ENCODE measurements around the gene TMEM204. TPM values are rescaled to one million over a fixed set of nuclear protein-coding genes. Genes with fewer than 3 reads are reported as not detected.

The TMEM204 gene
- total RNA-seq, 4 donors from 2014 or later: 14.7 to 27.7 (median 22.1) TPM

DNA sequence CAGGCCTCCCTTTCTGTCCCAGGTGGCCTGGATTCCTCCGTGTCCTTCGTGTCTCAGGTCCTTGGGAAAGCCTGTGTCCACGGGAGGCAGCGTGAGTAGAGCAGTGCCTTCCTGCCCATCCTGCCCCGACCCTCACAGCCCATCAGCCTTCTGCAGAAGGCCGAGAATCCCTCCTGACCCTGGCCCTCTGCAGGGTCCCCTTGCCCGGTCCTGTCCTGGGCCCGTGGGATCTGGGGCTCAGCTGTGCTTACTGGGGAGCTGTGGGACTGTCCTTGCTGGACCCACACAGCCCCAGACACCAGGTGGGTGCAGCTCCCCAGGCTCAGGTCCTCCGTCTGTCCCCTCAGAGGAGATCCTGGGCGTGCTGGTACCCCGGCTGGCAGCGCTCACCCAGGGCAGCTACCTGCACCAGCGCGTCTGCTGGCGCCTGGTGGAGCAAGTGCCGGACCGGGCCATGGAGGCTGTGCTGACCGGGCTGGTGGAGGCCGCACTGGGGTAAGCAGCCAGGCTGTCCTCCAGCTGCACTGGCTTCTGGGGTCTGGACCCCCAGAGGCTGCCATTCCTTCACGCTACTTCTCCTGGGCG, 36.4 kb upstream of the TMEM204 start:
- no peaks in the 10 kb centered on the region for H3K9me3 ChIP-seq
- in situ Hi-C loops (cut with MboI; ENCODE audit: low sequenced_read_pairs in 4 of 4): no loop called here
- no peak overlapping the region for H3K27ac ChIP-seq
- H3K4me3 ChIP-seq: no peak overlapping the region
- H3K4me1 ChIP-seq: peaks cover 15 to 20% of the 10 kb centered on the region in 2 donors
- no peak for TF ChIP-seq POLR2A (IDR thresholded peaks at IDR 0.05)
- TF ChIP-seq, protein P1, sequence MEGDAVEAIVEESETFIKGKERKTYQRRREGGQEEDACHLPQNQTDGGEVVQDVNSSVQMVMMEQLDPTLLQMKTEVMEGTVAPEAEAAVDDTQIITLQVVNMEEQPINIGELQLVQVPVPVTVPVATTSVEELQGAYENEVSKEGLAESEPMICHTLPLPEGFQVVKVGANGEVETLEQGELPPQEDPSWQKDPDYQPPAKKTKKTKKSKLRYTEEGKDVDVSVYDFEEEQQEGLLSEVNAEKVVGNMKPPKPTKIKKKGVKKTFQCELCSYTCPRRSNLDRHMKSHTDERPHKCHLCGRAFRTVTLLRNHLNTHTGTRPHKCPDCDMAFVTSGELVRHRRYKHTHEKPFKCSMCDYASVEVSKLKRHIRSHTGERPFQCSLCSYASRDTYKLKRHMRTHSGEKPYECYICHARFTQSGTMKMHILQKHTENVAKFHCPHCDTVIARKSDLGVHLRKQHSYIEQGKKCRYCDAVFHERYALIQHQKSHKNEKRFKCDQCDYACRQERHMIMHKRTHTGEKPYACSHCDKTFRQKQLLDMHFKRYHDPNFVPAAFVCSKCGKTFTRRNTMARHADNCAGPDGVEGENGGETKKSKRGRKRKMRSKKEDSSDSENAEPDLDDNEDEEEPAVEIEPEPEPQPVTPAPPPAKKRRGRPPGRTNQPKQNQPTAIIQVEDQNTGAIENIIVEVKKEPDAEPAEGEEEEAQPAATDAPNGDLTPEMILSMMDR (IDR thresholded peaks at IDR 0.05 in 4 of 5, conservative IDR thresholded peaks at IDR 0.05 in 1 of 5): no peak
- ATAC-seq (no peak), DNase-seq (no peak)
- H3K27me3 ChIP-seq: no peaks in the 10 kb centered on the region
- intact Hi-C loops (cut with DNase I; ENCODE audit: low total_unique reads): loop anchor here (10.0 kb wide), 1 partner anchor 208 kb away; the partner anchor contains the start of gene MAPK8IP3
- H3K36me3 ChIP-seq: peaks cover 0 to 70% of the 10 kb centered on the region in 2 donors

DNA sequence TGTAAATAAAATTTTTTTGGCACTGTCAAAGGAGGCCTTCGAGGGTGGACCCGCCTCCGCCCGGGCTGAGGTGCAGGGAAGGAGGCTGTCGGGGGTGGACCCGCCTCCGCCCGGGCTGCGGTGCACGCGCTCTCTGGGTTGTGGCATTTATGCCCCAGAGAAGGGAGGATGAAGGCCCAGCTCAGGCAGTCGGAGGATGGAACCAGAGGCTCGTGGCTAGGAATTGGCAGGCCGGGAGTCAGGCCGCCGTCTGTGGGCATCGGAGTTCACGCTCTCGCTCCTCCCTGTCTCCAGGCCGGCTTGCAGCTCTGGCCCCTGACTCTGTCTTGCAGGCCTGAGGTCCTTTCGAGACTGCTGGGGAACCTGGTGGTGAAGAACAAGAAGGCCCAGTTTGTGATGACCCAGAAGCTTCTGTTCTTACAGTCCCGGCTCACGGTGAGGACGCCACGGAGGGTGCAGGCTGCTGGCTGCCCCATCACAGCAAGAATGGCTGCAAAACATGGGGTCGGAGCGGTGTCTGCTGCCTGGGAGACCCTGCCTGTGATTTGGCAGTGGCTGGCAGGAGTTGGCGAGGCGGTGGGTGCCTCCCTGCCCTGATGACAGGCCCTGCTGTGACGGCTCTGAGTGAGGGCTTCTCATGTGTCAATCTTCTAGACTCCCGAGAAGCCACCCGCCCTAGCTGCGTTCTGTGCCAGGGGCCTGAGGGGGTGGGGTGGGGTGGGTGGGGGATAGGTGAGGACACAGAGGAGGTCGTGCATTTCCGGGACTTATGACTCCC, 34.4 kb upstream of the TMEM204 start:
- Histone ChIP-seq H3K4me1 (peaks cover 9 to 10% of the 10 kb centered on the region in 2 donors), H3K9me3 (no peaks in the 10 kb centered on the region), H3K4me3 (no peak overlapping the region), H3K36me3 (peaks cover 0 to 88% of the 10 kb centered on the region in 2 donors), H3K27me3 (no peaks in the 10 kb centered on the region), H3K27ac (no peak overlapping the region)
- TF ChIP-seq, protein P1 (IDR thresholded peaks at IDR 0.05 in 4 of 5, conservative IDR thresholded peaks at IDR 0.05 in 1 of 5): no peak
- TF ChIP-seq POLR2A (IDR thresholded peaks at IDR 0.05): no peak
- ATAC-seq (no peak), DNase-seq (no peak)
- intact Hi-C loops (cut with DNase I; ENCODE audit: low total_unique reads) (loop anchor here (10.0 kb wide), 1 partner anchor 206 kb away; the partner anchor contains the start of gene MAPK8IP3), in situ Hi-C loops (cut with MboI; ENCODE audit: low sequenced_read_pairs in 4 of 4) (no loop called here)

DNA sequence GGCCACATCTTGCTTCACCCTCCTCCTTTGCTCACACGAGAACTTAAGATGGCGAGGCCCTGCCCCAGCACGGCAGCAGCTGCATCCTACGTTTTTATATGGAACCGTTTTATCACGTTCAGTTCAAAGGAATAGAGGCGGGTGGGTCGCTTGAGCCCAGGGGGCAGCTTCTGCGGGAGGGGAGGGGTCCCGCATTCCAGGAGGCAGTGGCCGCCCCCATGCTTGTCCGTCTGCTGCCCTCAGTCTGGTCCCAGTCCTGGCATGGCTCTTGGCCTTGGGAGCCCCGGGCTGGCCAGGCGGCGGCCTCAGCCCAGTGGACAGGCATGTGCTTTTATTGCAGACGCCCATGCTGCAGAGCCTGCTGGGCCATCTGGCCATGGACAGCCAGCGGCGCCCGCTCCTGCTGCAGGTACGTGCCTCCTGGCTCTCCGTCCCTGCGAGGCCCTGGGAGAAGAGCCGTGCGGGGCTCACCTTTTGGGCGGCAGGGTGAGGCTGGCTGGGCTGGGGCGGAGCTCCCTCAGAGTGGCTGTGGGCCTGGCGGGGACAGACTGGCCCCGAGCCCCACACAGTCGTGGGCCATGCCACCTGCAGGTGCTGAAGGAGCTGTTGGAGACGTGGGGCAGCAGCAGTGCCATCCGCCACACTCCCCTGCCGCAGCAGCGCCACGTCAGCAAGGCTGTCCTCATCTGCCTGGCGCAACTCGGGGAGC, 33.6 kb upstream of the TMEM204 start:
- no peaks in the 10 kb centered on the region for H3K9me3 ChIP-seq
- no peak overlapping the region for H3K27ac ChIP-seq
- intact Hi-C loops (cut with DNase I; ENCODE audit: low total_unique reads) (loop anchor here (10.0 kb wide), 1 partner anchor 205 kb away; the partner anchor contains the start of gene MAPK8IP3), in situ Hi-C loops (cut with MboI; ENCODE audit: low sequenced_read_pairs in 4 of 4) (no loop called here)
- no peak for ATAC-seq
- DNase-seq: no peak
- peaks cover 1 to 2% of the 10 kb centered on the region in 2 donors for H3K4me1 ChIP-seq
- no peaks in the 10 kb centered on the region for H3K27me3 ChIP-seq
- no peak overlapping the region for H3K4me3 ChIP-seq
- H3K36me3 ChIP-seq: peaks cover 0 to 85% of the 10 kb centered on the region in 2 donors
- TF ChIP-seq POLR2A (IDR thresholded peaks at IDR 0.05): no peak
- TF ChIP-seq, protein P1 (IDR thresholded peaks at IDR 0.05 in 4 of 5, conservative IDR thresholded peaks at IDR 0.05 in 1 of 5): no peak

DNA sequence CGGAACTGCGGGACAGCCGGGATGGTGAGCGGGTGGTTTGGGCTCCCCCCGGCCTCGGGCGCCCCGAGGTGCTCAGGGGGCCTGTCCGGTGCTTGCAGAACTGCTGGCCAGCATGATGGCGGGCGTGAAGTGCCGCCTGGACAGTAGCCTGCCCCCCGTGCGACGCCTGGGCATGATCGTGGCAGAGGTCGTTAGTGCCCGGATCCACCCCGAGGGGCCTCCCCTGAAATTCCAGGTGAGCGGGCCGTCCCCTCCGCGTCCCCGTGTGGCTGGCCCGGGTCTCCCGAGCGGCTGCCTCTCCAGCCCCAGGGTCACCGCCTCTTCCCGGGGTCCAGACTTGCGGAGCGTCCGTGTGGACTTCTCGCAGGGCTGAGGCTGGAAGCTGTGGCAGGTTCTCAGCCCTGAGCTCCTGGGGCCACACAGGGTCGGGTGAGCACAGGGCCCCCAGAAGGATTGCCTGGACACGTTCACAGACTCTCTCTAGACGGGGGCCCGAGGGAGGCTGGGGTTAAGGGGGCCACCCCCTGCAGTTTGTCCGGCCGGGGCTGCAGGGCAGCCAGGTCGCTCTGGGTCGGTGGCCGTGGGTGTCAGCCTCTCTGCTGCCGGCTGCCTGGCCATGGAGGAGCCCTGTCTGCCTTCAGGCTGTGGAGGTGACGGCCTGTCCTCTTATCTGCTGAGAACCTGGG, 32.9 kb upstream of the TMEM204 start:
- in situ Hi-C loops (cut with MboI; ENCODE audit: low sequenced_read_pairs in 4 of 4): no loop called here
- Histone ChIP-seq H3K27ac (no peak overlapping the region), H3K4me3 (no peak overlapping the region), H3K9me3 (no peaks in the 10 kb centered on the region), H3K4me1 (no peaks in the 10 kb centered on the region), H3K36me3 (peaks cover 0 to 83% of the 10 kb centered on the region in 2 donors), H3K27me3 (no peaks in the 10 kb centered on the region)
- TF ChIP-seq, protein P1 (IDR thresholded peaks at IDR 0.05 in 4 of 5, conservative IDR thresholded peaks at IDR 0.05 in 1 of 5): no peak
- no peak for TF ChIP-seq POLR2A (IDR thresholded peaks at IDR 0.05)
- no peak for DNase-seq
- ATAC-seq: no peak
- intact Hi-C loops (cut with DNase I; ENCODE audit: low total_unique reads): no loop called here
